Endometrial microvascular endothelial cells (primary cell): ENCODE results near the gene C19orf67. TPM values are rescaled to one million over a fixed set of nuclear protein-coding genes. Genes with fewer than 3 reads are reported as not detected.
"Not testable (repeated sequence)": the region's sequence is repeated elsewhere in the genome, so short reads cannot be mapped to it uniquely, and the experiment has no call there.

Experiments
- in situ Hi-C: cut with HindIII; loops from 2 replicates; pipeline ENCODE4 v1.10.0; 2017; ENCODE audit warnings: low sequenced_read_pairs, low pct_unique_long_range_greater_than_20kb; ENCODE audit errors: inconsistent ontology term
- total RNA-seq: library from RNA; depleted of rRNA; stranded (reverse); fragments of >200 nt; gene quantifications from one replicate; pipeline ENCODE4 v1.2.3, GENCODE V29; 2015; ENCODE audit errors: inconsistent ontology term

The C19orf67 gene
- total RNA-seq, 1 donor from 2014 or later = not detected

DNA sequence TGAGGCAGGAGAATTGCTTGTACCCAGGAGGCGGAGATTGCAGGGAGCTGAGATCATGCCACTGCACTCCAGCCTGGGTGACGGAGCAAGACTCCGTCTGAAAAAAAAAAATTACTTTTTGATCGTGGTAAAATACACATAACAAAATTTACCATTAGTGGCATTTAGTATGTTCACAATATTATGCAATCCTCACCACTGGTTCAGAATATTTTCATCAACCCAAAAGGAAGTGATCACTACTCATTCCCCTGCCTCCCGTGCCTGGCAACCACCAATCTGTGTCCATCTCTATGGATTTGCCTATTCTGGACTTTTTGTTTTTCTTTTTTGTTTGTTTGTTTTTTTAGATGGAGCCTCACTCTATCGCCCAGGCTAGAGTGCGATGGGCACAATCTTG, 22.5 kb downstream of the C19orf67 start:
- in situ Hi-C loops = no loop called here

GRCh38 chr19:14062558-14062855, 23.1 kb downstream of the C19orf67 start:
- in situ Hi-C loops = no loop called here

DNA sequence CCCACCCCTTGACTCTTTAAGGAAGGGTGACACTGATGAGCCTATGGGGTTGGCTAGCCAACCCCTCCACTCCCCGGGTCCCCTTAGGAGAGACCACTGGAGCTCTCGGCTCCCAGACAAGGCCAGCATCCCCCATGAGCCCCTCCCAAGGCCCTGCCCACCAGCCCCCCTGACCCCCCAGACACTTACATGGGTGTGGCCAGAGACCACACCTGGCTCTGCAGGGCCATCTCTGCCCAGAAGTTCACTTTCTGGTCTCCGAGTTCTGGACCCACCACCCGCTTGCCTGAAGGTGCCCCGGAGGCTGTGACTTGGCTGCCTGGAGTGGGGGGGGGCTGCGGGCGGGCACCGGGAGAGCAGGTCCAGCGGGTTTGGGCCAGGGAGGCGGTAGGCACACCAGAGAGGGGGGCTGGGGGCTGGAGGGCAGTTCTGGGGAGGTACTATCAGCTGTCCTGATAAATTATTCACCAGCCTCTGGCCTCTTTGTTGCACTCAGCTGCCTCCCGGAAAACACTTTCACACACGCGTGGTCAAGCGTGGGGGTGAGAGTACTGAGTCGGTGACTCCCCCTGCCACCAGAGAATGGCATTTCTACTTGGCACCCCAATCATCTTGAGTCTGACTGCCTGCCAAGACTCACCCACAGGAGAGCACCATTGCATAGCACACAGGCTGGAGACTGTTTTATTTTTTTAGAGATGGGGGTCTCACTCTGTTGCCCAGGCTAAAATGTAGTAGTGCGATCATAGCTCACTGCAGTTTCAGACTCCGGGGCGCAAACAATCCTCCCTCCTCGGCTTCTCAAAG, 23.6 kb downstream of the C19orf67 start, which contains the start of gene PALM3:
Gene PALM3 (minus strand): TSS at position 326 of the 807 bp plus-strand sequence. CDS start 96 bp downstream, at position 230.
- in situ Hi-C loops = no loop called here

DNA sequence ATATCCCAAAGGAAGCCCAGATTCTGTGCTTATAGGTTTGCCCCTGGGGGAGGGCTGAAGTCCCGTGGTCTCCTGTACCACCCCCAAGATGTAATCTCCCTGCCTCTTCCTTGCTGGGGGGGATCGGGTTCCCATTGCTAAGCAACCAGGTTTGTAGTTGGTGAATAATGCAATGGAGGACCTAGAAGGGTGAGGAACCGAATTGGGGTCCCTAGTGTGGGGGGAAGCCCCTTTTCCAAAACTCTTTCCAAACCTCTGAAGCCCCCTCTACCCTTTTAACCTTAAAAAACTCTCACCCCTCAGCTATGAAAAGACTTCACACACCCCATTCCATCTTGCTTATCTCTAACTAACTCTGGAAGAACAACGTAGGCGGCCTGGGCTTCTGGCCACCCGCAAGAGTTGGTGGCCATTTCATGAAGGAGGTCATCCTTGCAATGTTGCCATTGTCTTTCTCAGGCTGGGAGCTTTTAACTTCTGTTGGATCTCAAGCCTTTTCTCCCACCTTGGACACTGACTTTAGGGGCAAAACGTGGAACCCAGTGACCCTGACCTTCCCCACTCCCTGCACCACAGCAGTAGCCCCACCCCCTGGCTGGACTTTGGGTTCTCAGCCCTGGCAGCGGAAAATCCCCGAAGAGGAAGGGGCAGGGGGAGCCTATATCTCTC, 24.4 kb downstream of the C19orf67 start:
- in situ Hi-C loops = no loop called here

DNA sequence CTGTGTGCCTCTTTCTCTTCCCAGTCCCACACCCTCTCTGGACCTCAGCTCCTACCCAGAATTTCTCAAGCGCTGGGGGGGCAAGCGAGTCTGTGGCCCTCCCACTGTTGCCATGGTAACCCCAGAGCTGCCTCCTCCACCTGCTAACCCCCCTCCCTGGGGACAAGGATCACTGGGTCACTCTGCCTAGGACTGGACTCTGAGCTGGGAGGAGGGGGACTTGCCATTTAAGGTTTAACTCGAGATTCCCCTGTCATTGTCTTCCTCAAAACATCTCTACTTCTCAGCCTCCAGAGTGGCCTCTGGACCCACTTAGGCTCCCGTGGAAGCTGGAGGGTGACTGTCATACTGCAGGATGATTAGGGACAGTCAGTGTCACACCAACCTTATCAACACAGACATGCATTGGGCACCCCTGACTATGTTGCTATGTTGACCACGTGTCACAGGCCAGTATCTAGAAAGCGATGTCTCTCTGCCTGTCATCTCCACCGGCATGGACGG, 25.9 kb downstream of the C19orf67 start:
- in situ Hi-C loops = no loop called here

GRCh38 chr19:14059093-14059480, 26.5 kb downstream of the C19orf67 start:
- in situ Hi-C loops = no loop called here

GRCh38 chr19:14058182-14059092, 27.1 kb downstream of the C19orf67 start:
- in situ Hi-C loops = no loop called here

DNA sequence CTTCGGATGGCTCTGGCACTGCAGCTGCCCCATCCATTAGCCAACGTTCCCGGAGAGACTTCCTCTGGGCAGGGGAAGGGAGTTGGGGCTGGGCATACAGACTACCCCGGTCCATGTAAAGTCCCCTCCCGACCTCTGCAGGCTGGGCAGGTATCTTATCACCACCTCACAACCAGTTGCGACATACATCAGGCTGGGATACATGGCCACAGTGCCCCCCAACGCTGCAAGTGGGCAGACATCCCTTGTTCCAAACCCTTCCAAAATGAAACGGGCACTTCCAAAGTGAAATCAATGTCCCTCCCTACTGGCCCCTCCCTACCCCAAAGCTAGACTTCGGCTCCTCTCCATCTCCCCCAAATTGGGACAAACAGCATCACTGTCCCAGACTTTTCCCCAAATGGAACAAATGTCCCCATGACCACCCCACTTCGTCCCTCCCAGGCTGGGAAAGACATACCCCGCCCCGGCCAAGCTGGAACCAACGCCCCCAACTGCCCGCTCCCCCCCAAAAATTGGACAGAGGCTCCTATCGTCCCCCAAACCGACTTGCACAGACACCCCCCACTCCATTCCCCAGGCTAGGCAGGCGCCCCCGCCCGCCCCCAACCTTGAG, 28.7 kb downstream of the C19orf67 start:
- in situ Hi-C loops = no loop called here

DNA sequence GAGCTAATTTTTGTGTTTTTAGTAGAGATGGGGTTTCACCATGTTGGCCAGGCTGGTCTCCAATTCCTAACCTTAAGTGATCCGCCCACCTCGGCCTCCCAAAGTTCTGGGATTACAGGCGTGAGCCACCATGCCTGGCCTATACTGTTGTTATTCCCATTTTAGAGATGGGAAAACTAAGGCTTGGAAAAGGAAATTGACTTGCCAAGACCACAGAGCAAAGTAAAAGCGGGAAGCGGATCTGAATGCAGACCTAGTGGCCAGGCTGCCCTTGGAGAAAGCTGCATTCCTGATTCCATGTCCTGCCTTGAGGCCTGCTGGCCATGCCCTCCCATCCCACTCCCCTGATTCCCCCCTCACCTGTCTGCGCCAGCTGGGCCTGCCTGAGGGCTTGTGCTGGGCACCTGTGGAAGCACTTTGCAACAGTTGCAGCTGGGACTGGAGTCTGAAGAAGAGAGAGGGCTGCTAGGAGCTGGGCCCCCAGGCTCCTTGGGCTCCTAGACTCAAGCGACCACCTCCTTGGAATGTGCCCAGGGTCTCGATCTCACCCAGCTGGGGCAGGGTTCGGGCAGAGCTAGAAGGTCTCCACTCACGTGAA, 29.4 kb downstream of the C19orf67 start:
- in situ Hi-C loops = no loop called here

DNA sequence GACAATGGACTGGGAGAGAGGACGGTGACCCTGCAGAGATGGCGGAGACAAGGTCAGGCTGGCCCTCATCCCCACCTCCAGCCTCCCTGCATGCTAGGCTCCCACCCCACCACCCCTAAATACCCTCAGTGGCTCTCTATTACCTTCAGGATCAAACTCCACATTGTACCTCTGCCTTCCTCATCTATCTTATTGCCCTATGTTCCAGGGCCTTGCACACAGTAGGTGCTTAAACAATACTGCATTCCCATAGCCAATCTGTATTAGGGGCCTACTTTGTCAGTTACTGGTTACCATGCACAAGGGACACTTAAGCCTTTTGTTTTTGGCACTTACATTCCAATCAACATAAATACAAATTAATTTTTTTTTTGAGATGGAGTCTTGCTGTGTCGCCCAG, 30.2 kb downstream of the C19orf67 start:
- in situ Hi-C loops = no loop called here

DNA sequence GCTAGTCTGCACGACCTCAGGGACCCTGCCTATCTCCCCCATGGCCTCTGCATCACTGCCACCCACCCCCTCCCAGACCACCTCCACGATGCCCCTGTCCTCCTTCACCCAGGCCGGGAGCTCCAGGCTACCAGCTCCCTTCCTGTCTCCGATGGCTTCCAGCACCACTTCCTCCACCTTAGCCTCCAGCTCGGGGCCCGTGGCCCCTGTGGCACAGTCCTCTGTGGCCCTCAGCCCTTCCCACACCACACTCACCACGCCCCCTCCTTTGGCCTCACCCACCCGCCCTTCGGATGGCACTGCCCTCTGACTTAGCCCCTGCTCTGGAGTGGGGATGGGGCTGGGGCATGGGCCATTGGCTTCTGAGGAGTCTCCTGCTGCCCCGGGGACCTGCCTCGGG, 30.9 kb downstream of the C19orf67 start:
- in situ Hi-C loops = no loop called here

GRCh38 chr19:14054099-14054498, 31.5 kb downstream of the C19orf67 start:
- in situ Hi-C loops = no loop called here

GRCh38 chr19:14053500-14053899, 32.1 kb downstream of the C19orf67 start:
- in situ Hi-C loops = no loop called here

GRCh38 chr19:14053032-14053431, 32.6 kb downstream of the C19orf67 start:
- in situ Hi-C loops = no loop called here

GRCh38 chr19:14052470-14052869, 33.1 kb downstream of the C19orf67 start:
- in situ Hi-C loops = no loop called here

DNA sequence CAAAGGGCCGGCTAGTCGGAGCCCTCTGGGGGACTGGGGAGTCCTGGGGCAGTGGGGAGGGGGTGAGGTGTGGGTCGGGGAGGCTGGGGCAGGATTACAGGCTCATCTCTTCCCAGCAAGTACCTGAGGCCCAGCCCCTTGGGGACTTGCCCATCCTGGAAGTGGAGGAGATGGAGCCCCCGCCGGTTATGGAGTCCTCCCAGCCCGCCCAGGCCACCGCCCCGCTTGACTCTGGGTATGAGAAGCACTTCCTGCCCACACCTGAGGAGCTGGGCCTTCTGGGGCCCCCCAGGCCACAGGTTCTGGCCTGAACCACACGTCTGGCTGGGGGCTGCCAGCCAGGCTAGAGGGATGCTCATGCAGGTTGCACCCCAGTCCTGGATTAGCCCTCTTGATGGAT, 33.6 kb downstream of the C19orf67 start:
- in situ Hi-C loops = no loop called here

DNA sequence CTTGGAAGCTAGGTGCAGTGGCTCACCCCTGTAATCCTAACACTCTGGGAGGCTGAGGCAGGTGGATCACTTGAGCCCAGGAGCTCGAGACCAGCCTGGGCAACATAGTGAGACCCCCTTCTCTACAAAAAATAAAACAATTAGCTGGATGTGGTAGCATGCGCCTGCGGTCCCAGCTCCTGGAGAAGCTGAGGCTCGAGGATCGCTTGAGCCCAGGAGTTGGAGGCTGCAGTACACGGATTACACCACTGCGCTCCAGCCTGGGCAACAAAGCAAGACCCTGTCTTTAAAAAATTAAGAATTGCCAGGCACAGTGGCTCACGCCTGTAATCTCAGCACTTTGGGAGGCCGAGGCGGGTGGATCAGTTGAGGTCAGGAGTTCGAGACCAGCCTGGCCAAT, 34.6 kb downstream of the C19orf67 start:
- in situ Hi-C loops = not testable (repeated sequence)

DNA sequence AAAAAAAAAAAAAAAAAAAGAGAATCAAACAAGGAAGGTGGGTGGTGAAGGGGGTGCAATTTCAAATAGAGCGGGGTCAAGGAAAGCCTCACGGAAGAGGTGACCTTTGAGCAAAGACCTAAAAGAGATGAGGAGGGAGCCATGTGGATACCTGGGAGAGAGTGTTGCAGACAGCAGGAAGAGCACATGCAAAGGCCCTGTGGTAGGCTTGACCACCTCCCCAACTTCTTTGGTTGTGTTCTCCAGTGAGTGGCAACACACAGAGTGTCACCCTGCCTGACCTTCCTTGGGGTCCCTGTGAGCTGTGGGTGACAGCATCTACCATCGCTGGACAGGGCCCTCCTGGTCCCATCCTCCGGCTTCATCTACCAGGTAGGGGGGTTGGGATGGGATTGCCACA, 35.1 kb downstream of the C19orf67 start:
- in situ Hi-C loops = no loop called here
